HepG2 (cell line): ENCODE data around the gene LEMD1.

Source experiments
- BRCA1 ChIP-seq: sonication (generic); formaldehyde crosslinking; IDR thresholded peaks from 2 replicates; pipeline ENCODE4 v1.4.0; 2020; ENCODE audit warnings: missing genetic modification reagents
- HNRNPH1 ChIP-seq: fragments of 200-400 bp; formaldehyde crosslinking; optimal IDR thresholded peaks from 2 replicates; pipeline ENCODE3; 2017; ENCODE audit warnings: mild to moderate bottlenecking, low read depth, low read length
- PHF8 ChIP-seq: sonication (generic); formaldehyde crosslinking; IDR thresholded peaks from 2 replicates; pipeline ENCODE4 v1.5.0; 2020; ENCODE audit warnings: missing genetic modification reagents
- ZBTB8A ChIP-seq: sonication (generic); formaldehyde crosslinking; IDR thresholded peaks from 2 replicates; pipeline ENCODE4 v1.4.0; 2020; ENCODE audit warnings: mild to moderate bottlenecking, low read depth, missing genetic modification reagents, borderline replicate concordance
- ZNF143 ChIP-seq: sonication (generic); formaldehyde crosslinking; IDR thresholded peaks from 2 replicates; pipeline ENCODE4 v1.4.0; 2020; ENCODE audit warnings: missing genetic modification reagents
- ZNF629 ChIP-seq: sonication (generic); formaldehyde crosslinking; conservative IDR thresholded peaks from 2 replicates; pipeline ENCODE4 v1.5.0; 2020; ENCODE audit warnings: missing genetic modification reagents
- TF ChIP-seq, protein P1 (sequence below): IDR thresholded peaks from 2 replicates; pipeline ENCODE4 v1.4.0; 2020; ENCODE audit warnings: mild to moderate bottlenecking, missing genetic modification reagents
- TF ChIP-seq, protein P2 (sequence below), 2 experiments: IDR thresholded peaks; 2 replicates each; pipeline ENCODE4 v1.6.1; 2011 to 2012; ENCODE audit warnings: low read length in 2 of 2, borderline replicate concordance in 1 of 2, low read depth in 1 of 2, mild to moderate bottlenecking in 1 of 2, moderate library complexity in 1 of 2
- TF ChIP-seq, protein P3 (sequence below): sonication (generic); formaldehyde crosslinking; IDR thresholded peaks from 2 replicates; pipeline ENCODE4 v1.8.1; 2023; ENCODE audit warnings: missing genetic modification reagents, inconsistent platforms, borderline replicate concordance
- TF ChIP-seq, protein P4 (sequence below): sonication (generic); formaldehyde crosslinking; IDR thresholded peaks from 2 replicates; pipeline ENCODE4 v1.4.0; 2020; ENCODE audit warnings: missing genetic modification reagents, borderline replicate concordance

DNA sequence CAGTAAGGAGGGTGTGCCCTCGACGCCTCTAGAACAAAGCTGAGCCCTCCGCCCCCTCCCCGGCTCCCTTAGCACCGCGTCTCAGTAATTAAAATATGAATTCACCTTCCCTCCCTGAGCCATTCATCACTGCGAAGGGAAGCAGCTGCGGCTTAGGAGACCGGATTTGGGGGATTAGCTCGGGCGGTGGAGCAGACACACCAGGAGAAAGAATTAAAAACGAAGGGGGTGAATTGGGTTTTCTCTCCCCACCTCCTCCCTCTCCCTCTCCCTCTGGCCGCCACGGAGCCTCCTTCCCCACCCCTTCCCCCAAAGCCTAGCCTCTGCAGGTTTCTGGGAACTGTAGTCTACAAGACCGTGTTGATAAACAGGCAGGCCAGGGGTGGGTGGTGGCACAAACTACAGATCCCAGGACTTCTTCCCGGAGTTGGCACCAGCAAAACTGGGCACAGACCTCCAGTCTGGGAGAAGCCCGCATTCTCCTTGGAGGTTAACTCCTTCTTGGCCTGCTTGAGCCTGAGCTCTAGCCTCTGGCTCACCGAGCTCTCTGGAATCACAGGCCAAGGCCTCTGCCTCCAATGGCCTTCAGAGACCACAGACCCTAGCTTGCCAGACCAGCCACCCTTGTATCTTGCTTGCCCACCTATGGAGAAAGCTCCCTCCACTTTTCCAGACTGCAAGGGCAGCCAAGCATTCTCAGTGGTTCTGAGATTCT is 23.2 kb upstream of the LEMD1 start:
- TF ChIP-seq, protein P1, sequence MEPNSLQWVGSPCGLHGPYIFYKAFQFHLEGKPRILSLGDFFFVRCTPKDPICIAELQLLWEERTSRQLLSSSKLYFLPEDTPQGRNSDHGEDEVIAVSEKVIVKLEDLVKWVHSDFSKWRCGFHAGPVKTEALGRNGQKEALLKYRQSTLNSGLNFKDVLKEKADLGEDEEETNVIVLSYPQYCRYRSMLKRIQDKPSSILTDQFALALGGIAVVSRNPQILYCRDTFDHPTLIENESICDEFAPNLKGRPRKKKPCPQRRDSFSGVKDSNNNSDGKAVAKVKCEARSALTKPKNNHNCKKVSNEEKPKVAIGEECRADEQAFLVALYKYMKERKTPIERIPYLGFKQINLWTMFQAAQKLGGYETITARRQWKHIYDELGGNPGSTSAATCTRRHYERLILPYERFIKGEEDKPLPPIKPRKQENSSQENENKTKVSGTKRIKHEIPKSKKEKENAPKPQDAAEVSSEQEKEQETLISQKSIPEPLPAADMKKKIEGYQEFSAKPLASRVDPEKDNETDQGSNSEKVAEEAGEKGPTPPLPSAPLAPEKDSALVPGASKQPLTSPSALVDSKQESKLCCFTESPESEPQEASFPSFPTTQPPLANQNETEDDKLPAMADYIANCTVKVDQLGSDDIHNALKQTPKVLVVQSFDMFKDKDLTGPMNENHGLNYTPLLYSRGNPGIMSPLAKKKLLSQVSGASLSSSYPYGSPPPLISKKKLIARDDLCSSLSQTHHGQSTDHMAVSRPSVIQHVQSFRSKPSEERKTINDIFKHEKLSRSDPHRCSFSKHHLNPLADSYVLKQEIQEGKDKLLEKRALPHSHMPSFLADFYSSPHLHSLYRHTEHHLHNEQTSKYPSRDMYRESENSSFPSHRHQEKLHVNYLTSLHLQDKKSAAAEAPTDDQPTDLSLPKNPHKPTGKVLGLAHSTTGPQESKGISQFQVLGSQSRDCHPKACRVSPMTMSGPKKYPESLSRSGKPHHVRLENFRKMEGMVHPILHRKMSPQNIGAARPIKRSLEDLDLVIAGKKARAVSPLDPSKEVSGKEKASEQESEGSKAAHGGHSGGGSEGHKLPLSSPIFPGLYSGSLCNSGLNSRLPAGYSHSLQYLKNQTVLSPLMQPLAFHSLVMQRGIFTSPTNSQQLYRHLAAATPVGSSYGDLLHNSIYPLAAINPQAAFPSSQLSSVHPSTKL (CRISPR knock-in tag) = no peak
- TF ChIP-seq ZNF143 (no peak), BRCA1 (CRISPR knock-in tag) (no peak), ZNF629 (CRISPR knock-in tag) (no peak), ZBTB8A (CRISPR knock-in tag) (no peak), PHF8 (CRISPR knock-in tag) (no peak), HNRNPH1 (no peak)
- TF ChIP-seq, protein P2, sequence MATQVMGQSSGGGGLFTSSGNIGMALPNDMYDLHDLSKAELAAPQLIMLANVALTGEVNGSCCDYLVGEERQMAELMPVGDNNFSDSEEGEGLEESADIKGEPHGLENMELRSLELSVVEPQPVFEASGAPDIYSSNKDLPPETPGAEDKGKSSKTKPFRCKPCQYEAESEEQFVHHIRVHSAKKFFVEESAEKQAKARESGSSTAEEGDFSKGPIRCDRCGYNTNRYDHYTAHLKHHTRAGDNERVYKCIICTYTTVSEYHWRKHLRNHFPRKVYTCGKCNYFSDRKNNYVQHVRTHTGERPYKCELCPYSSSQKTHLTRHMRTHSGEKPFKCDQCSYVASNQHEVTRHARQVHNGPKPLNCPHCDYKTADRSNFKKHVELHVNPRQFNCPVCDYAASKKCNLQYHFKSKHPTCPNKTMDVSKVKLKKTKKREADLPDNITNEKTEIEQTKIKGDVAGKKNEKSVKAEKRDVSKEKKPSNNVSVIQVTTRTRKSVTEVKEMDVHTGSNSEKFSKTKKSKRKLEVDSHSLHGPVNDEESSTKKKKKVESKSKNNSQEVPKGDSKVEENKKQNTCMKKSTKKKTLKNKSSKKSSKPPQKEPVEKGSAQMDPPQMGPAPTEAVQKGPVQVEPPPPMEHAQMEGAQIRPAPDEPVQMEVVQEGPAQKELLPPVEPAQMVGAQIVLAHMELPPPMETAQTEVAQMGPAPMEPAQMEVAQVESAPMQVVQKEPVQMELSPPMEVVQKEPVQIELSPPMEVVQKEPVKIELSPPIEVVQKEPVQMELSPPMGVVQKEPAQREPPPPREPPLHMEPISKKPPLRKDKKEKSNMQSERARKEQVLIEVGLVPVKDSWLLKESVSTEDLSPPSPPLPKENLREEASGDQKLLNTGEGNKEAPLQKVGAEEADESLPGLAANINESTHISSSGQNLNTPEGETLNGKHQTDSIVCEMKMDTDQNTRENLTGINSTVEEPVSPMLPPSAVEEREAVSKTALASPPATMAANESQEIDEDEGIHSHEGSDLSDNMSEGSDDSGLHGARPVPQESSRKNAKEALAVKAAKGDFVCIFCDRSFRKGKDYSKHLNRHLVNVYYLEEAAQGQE (IDR thresholded peaks at IDR 0.05; ENCODE audit: borderline replicate concordance in 1 of 2, low read depth in 1 of 2, low read length in 2 of 2) = no peak
- TF ChIP-seq, protein P3, sequence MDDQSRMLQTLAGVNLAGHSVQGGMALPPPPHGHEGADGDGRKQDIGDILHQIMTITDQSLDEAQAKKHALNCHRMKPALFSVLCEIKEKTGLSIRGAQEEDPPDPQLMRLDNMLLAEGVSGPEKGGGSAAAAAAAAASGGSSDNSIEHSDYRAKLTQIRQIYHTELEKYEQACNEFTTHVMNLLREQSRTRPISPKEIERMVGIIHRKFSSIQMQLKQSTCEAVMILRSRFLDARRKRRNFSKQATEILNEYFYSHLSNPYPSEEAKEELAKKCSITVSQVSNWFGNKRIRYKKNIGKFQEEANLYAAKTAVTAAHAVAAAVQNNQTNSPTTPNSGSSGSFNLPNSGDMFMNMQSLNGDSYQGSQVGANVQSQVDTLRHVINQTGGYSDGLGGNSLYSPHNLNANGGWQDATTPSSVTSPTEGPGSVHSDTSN (CRISPR knock-in tag) = no peak
- TF ChIP-seq, protein P4, sequence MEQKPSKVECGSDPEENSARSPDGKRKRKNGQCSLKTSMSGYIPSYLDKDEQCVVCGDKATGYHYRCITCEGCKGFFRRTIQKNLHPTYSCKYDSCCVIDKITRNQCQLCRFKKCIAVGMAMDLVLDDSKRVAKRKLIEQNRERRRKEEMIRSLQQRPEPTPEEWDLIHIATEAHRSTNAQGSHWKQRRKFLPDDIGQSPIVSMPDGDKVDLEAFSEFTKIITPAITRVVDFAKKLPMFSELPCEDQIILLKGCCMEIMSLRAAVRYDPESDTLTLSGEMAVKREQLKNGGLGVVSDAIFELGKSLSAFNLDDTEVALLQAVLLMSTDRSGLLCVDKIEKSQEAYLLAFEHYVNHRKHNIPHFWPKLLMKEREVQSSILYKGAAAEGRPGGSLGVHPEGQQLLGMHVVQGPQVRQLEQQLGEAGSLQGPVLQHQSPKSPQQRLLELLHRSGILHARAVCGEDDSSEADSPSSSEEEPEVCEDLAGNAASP (CRISPR knock-in tag) = no peak
